GM21515 (cell line): ENCODE results near the gene CAPN5.
"Not testable (repeated sequence)": the region's sequence is repeated elsewhere in the genome, so short reads cannot be mapped to it uniquely, and the experiment has no call there.

Experiments
- ATAC-seq: cut with Tn5 transposase; IDR thresholded peaks from one replicate; pipeline ENCODE4 v1.9.1; 2021; ENCODE audit not compliant: unreplicated experiment

The CAPN5 gene

DNA sequence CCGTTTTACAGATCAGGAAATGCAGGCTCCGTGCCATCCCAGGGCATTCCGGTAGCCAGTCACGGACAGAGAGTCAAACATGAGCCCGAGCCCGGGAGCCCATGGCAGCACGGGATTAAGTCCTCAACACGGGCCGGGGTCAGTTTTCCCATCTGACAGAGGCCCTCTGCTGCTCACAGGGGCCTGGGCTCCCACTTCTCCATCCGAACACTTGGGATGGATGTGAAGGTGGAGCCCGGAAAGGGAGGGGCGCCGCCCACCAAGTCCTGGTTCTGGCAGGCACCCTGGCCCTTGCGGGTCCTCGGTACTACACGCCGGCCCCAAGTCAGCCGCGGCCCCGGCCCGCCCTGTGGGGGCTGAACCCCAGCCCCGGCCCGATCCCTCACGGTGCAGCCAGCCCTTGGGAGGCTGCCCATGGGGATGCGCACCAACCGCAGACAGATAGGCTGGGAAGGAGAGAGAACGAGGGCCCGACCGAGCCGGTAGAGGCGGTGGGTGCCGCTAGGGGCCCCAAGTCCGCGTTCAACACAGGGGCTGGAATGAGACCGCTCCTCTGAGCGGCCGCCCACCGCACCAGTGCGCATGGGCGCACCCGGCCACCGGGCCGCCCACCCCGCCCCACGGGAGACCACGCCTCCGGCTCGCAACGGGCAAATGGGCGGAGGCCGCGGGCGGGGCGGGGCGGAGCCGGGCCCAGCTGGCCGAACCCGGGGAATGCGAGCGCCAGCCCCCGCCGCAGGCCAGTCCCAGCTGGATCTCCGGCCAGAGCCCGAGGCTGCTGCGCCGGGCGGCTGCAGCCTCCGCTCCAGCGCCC is at the start of gene CAPN5:
CAPN5 (plus strand) TSS at position 743 of the 814 bp plus-strand sequence. CDS start 17,916 bp downstream, outside the sequence.
- ATAC-seq = peak; percentile 89

GRCh38 chr11:77018396-77018924 is 48.3 kb upstream of the CAPN5 start:
- ATAC-seq = not testable (repeated sequence)

- no peak for ATAC-seq
Observed at GRCh38 chr11:77019976-77020595, 46.7 kb upstream of the CAPN5 start.

DNA sequence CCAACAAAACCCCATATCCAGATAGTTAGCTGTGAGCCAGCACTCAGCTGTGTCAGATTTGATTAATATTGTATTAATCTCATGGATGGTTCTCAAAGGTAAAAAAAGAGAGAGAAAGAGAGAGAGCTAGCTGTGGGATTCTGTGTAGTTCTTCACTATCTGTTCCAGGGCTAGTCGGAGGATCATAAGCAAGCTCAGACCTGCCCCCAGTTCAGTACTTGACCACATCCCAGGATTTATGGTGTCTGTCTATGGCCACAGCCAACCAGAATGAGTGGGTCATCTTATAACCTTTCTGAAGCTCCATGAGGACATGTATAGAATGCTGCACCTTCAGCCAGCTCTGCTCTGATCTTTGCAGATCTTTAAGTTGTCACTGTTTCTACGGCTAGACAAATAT is 46.0 kb upstream of the CAPN5 start:
- no peak for ATAC-seq

GRCh38 chr11:77024745-77025144 is 42.0 kb upstream of the CAPN5 start:
- ATAC-seq = no peak

DNA sequence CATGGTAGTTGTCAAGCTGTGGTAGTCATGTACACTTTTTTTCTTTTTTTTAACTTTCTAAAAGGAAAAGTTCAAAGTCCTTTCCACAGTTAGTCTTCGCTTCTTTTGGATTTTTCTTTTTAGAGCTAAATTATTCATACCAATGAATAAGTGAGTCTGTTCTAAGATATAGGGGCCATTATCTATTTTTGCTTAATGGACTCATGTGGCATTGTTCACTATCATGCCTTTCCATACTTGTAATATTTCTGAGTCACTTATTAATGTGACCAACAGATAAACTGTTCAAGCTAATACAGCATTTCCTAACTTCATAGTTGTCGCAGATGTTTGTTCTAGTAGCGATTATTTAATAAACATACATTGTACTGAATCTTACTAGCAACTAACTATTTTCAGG is 40.5 kb upstream of the CAPN5 start:
- no peak for ATAC-seq

DNA sequence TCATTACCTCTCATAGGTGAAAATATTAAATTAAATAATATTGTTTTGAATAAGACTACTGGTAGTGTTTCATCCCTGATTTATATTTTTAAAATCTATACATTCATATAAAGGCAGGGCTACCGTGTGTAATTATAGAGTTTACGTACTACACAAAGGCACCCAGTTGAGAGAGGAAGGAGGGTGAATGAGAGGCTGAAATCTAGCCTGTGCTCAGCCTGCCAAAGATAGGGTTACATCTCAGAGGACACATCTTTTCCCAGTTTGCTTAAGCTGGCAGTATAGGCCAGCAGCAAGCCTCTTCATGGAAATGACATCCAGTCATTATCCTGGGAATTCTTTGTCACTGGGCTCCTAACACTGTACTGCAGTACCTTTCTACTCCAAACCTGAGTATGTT is 40.0 kb upstream of the CAPN5 start:
- ATAC-seq = no peak

GRCh38 chr11:77027275-77027674 is 39.5 kb upstream of the CAPN5 start:
- no peak for ATAC-seq

DNA sequence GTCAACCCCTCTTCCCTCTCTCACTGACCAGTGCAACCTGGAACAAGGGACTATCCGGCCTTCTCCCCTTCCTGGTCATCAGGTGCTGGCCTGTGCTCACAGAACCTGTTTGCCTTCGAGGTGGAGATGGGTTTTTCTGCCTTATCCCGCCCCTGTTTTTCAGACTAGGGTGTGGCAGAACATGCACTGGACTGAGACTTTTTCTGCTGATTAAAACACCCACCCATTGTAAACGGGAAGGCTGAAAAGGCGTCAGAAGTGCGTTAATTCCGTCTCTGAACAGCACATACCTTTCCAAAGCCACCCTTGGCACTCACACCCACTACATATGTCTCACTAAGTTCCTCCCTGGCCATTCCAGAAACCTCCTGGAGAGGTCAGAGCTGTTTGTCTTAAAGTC is 36.9 kb upstream of the CAPN5 start:
- no peak for ATAC-seq

DNA sequence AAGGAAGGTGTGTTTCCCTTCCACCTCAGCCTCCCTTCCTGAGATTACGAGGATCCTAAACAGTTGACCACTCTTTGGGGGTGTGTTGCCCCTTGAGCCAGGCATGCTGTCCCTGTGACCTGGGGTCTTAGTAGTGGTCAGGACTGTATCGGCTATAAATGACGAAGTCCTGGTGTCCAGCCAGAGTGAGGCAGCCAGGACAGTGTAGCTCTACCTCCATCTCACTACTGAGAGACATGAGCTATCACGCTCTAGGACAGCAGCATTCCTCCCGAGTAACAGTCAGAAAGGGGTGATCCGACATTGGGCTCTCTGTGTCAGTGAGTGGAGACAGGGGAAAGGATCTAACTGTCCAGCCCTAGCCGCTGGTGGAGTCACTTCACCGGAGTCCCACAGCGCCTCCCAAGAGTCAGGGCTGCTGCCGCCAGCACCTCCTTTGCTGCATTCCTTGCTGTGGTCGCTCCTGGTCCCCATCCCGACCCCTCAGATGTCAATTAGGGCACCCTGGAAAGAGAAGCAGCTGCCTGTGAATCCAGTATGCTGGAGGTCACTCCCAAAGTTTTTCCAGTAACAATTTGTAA is 35.8 kb upstream of the CAPN5 start:
- no peak for ATAC-seq

DNA sequence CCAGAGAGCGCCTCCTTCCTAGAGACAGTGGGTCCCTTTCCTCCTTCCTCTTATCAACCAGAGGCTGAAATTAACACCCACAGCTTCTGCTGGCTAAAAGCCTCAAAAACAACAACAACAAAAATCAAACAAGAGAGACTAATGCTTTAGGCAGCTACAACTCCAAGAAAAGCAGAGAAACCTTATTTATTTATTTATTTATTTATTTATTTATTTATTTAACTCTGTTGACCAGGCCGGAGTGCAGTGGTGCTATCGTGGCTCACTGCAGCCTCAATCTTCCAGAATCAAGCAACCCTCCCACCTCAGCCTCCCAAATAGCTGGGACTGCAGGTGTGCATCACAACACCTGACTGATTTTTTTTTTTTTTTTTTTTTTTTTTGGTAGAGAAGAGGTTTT is 35.2 kb upstream of the CAPN5 start:
- ATAC-seq = no peak

DNA sequence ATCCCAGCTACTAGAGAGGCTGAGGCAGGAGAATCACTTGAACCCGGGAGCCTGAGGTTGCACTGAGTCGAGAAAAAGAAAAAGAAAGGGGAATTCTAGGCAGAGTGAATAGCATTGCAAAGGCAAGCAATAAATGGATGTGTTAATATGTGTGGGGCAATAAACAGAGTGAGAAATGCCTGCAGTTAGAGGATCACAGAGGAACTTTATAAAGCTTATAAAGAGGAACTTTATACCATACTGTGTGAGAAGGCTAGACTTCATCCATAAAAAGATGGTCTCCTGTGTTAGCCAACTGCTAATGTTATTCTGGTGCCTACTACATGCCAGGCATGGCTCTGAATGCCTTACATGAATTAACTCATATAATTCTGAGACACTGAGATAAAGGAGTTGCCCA is 31.7 kb upstream of the CAPN5 start:
- ATAC-seq = no peak

GRCh38 chr11:77035580-77035979 is 31.2 kb upstream of the CAPN5 start:
- ATAC-seq = no peak

DNA sequence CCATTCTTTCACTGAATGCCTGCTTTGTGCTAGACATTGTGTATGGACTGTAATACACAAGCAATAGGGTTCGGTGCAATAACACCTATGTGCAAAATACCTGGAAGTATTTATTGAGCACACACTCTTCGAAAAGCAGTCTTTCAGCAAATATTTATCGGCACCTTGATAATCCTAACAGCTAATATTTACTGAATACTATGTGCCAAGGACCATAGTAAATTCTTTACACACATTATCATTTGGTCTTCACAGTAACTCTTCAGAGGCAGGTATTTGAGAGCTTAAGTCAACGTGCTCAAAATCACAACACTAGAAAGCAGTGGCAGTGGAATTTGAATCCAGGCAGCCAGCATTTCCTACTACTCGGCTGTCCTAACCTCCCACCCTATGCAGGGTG is 30.4 kb upstream of the CAPN5 start:
- no peak for ATAC-seq

GRCh38 chr11:77037057-77037456 is 29.7 kb upstream of the CAPN5 start:
- no peak for ATAC-seq

DNA sequence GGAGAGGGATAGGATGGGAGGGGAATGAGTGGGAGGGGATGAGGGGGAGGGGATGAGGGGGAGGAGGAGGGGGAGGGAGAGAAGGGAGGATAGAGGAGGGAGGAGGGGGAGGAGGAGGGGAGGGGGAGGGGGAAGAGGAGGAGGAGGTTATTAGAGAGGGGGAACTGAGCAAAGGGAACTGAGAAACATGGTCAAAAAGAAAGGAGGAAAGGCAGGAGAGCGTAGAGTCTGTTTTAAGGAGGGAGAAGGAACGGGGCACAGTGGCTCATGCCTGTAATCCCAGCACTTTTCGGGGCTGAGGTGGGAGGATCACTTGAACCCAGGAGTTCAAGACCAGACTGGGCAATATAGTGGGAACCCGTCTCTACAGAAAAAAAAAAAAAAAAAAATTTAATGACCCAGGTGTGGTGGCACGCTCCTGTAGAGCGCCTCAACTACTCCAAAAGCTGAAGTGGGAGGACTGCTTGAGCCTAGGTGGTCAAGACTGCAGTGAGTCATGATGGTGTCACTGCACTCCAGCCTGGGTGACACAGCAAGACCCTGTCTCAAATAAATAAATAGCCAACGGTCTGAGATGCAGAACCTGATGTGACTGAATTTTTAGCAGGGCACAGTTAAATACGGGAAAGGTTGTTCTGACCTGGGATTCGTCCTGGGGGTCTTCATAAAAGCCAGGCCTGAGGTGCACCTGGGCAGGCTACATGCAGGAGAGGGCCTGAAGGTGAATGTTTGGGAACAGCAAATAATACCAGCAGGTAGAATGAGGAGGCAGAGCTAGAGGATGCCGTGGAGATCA is 28.5 kb upstream of the CAPN5 start:
- no peak for ATAC-seq

GRCh38 chr11:77038825-77039326 is 27.9 kb upstream of the CAPN5 start:
- ATAC-seq = no peak

GRCh38 chr11:77039491-77040400 is 27.0 kb upstream of the CAPN5 start:
- ATAC-seq = no peak

DNA sequence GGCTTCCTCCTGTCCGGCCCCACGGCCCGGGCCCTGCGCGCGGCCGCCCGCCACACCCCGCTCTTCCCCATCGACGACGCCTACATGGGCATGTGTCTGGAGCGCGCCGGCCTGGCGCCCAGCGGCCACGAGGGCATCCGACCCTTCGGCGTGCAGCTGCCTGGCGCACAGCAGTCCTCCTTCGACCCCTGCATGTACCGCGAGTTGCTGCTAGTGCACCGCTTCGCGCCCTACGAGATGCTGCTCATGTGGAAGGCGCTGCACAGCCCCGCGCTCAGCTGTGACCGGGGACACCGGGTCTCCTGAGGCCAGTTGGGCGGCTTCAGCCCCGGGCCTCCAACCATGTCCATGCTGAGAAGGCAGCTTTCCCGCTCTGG is 26.4 kb upstream of the CAPN5 start:
- ATAC-seq = no peak

GRCh38 chr11:77040889-77041288 is 25.9 kb upstream of the CAPN5 start:
- no peak for ATAC-seq
